Hepatocyte (in vitro differentiated cells): ENCODE measurements around the gene B3GNT7. TPM values are rescaled to one million over a fixed set of nuclear protein-coding genes. Genes with fewer than 3 reads are reported as not detected.

ENCODE experiments used
- DNase-seq: peaks from one replicate; pipeline ENCODE4 v3.0.0-alpha.2; 2016; ENCODE audit warnings: low spot score
- H2AFZ ChIP-seq: fragments of 200-600 bp; sonication (generic); 2 replicates; pipeline ENCODE4 v1.6.0; 2016; ENCODE audit warnings: antibody characterized with exemption, mild to moderate bottlenecking
- H3K27ac ChIP-seq: fragments of 200-600 bp; sonication (generic); 2 replicates; pipeline ENCODE4 v1.5.1; 2016; ENCODE audit warnings: mild to moderate bottlenecking
- H3K27me3 ChIP-seq: fragments of 200-600 bp; sonication (generic); 2 replicates; pipeline ENCODE4 v1.6.1; 2016
- H3K36me3 ChIP-seq: fragments of 200-600 bp; sonication (generic); replicated peaks from 2 replicates; pipeline ENCODE4 v1.5.1; 2016; ENCODE audit warnings: low read depth; ENCODE audit not compliant: insufficient read depth
- H3K4me1 ChIP-seq: fragments of 200-600 bp; sonication (generic); 2 replicates; pipeline ENCODE4 v1.5.1; 2016; ENCODE audit warnings: mild to moderate bottlenecking, moderate library complexity; ENCODE audit not compliant: insufficient read depth
- H3K4me2 ChIP-seq: fragments of 200-600 bp; sonication (generic); 2 replicates; pipeline ENCODE4 v1.6.0; 2016
- H3K4me3 ChIP-seq: fragments of 200-600 bp; sonication (generic); 2 replicates; pipeline ENCODE4 v1.5.1; 2016; ENCODE audit warnings: mild to moderate bottlenecking
- H3K79me2 ChIP-seq: fragments of 200-600 bp; sonication (generic); 2 replicates; pipeline ENCODE4 v1.6.0; 2017; ENCODE audit warnings: mild to moderate bottlenecking
- H3K9me2 ChIP-seq: fragments of 200-600 bp; sonication (generic); replicated peaks from 2 replicates; pipeline ENCODE4 v1.6.0; 2017; ENCODE audit warnings: mild to moderate bottlenecking; ENCODE audit not compliant: insufficient read depth
- H3K9me3 ChIP-seq: fragments of 200-600 bp; sonication (generic); 2 replicates; pipeline ENCODE4 v1.5.1; 2016; ENCODE audit warnings: low read depth, mild to moderate bottlenecking
- H4K20me1 ChIP-seq: fragments of 200-600 bp; sonication (generic); 2 replicates; pipeline ENCODE4 v1.6.0; 2016; ENCODE audit warnings: mild to moderate bottlenecking; ENCODE audit not compliant: insufficient read depth, poor library complexity, severe bottlenecking
- CTCF ChIP-seq: fragments of 200-600 bp; sonication (generic); IDR thresholded peaks from 2 replicates; pipeline ENCODE4 v1.5.1; 2016; ENCODE audit warnings: antibody characterized with exemption, mild to moderate bottlenecking; ENCODE audit not compliant: poor library complexity
- EZH2 ChIP-seq: fragments of 200-600 bp; sonication (generic); IDR thresholded peaks from 2 replicates; pipeline ENCODE4 v1.6.1; 2016; ENCODE audit warnings: antibody characterized with exemption, mild to moderate bottlenecking, borderline replicate concordance
- EZH2phosphoT487 ChIP-seq: fragments of 200-600 bp; sonication (generic); IDR thresholded peaks from one replicate; pipeline ENCODE4 v1.6.1; 2018; ENCODE audit warnings: antibody characterized with exemption, mild to moderate bottlenecking, low read depth, moderate library complexity; ENCODE audit not compliant: unreplicated experiment, severe bottlenecking
- WGBS: methylation state at CpG from one replicate; pipeline ENCODE4 v1.1.6; 2016; ENCODE audit warnings: low lambda C conversion rate; ENCODE audit errors: missing lambda C conversion rate; 5-methylcytosine and 5-hydroxymethylcytosine counted together
- polyA plus RNA-seq: library from polyadenylated mRNA; unstranded; fragments of >200 nt; fragmentation: Nextera tagmentation; extraction: Ambion mirVana; gene quantifications from 2 replicates; pipeline ENCODE4 v1.2.1, GENCODE V29; 2016
- total RNA-seq: library from RNA; depleted of rRNA; stranded (reverse); fragments of >200 nt; gene quantifications from 2 replicates; pipeline ENCODE4 v1.2.3, GENCODE V29; 2014

Gene B3GNT7
- total and polyA plus RNA-seq, 2 experiments from 2014 or later = 4.3 to 6.2 TPM

GRCh38 chr2:231423176-231423575 is 27.7 kb downstream of the B3GNT7 start:
- no peaks in the 10 kb centered on the region for H3K9me2 ChIP-seq
- no peak for TF ChIP-seq EZH2
- no peak for TF ChIP-seq CTCF
- TF ChIP-seq EZH2phosphoT487 = no peak
- no peak overlapping the region for H2AFZ ChIP-seq
- 91% methylated on average over 10 of the region's 10 CpGs for WGBS
- H3K4me3 ChIP-seq = no peak overlapping the region
- no peaks in the 10 kb centered on the region for H3K4me1 ChIP-seq
- DNase-seq = no peak
- H3K36me3 ChIP-seq = no peaks in the 10 kb centered on the region
- no peak overlapping the region for H3K27ac ChIP-seq
- H3K79me2 ChIP-seq = no peaks in the 10 kb centered on the region
- no peak overlapping the region for H3K4me2 ChIP-seq
- H3K27me3 ChIP-seq = no peaks in the 10 kb centered on the region
- H3K9me3 ChIP-seq = no peaks in the 10 kb centered on the region
- no peaks in the 10 kb centered on the region for H4K20me1 ChIP-seq

DNA sequence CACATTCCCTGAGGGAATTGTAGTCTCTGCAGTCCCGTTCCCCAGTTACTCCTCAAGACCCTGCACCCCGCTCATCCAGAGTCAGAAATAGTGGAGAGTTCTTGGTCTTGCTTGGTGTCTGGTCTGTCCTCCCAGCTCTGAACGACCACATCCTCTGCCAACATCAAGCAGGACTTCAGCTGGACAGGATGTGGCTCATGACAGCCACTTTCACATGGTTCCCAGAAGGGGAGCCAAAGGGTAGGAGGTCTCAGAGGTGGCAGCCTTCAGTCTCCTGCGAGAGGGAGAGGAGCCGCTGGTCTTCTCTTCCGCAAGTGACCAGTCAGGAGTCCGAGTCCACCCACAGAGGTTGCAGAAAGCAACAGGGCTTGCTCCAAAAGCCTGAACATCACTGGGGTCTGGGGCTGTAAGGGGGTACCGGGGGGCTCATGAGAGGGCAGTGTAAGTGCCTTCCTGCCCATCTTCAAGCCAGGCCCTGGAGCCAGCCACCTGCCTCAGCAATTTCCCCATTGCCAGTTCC is 29.8 kb downstream of the B3GNT7 start:
- no peak for DNase-seq
- 72% methylated on average over 8 of the region's 8 CpGs for WGBS
- Histone ChIP-seq H3K36me3 (no peaks in the 10 kb centered on the region), H3K4me3 (no peak overlapping the region), H3K9me3 (no peaks in the 10 kb centered on the region), H3K27ac (no peak overlapping the region), H3K4me1 (no peaks in the 10 kb centered on the region), H2AFZ (no peak overlapping the region), H3K4me2 (no peak overlapping the region), H4K20me1 (no peaks in the 10 kb centered on the region), H3K9me2 (no peaks in the 10 kb centered on the region), H3K27me3 (no peaks in the 10 kb centered on the region), H3K79me2 (no peaks in the 10 kb centered on the region)
- TF ChIP-seq EZH2 (no peak), CTCF (no peak), EZH2phosphoT487 (no peak)

GRCh38 chr2:231425811-231426703 is 30.5 kb downstream of the B3GNT7 start:
- Histone ChIP-seq H4K20me1 (no peaks in the 10 kb centered on the region), H3K9me3 (no peaks in the 10 kb centered on the region), H3K27ac (no peak overlapping the region), H2AFZ (no peak overlapping the region), H3K79me2 (no peaks in the 10 kb centered on the region), H3K4me1 (no peaks in the 10 kb centered on the region), H3K36me3 (no peaks in the 10 kb centered on the region), H3K27me3 (no peaks in the 10 kb centered on the region), H3K4me2 (no peak overlapping the region), H3K9me2 (no peaks in the 10 kb centered on the region), H3K4me3 (no peak overlapping the region)
- TF ChIP-seq EZH2phosphoT487 (no peak), CTCF (no peak), EZH2 (no peak)
- WGBS = 68% methylated on average over 21 of the region's 21 CpGs
- peak; percentile 41 for DNase-seq
